GM19238 (cell line): ENCODE measurements around the gene RAPGEF6.
"Not testable (repeated sequence)": the region's sequence is repeated elsewhere in the genome, so short reads cannot be mapped to it uniquely, and the experiment has no call there.

Experiments used
- DNase-seq: peaks from one replicate; pipeline ENCODE4 v3.0.0; 2011; ENCODE audit warnings: low spot score; ENCODE audit not compliant: insufficient read length

The RAPGEF6 gene

GRCh38 chr5:131389096-131389868 is 245.7 kb downstream of the RAPGEF6 start:
- DNase-seq, result no peak

DNA sequence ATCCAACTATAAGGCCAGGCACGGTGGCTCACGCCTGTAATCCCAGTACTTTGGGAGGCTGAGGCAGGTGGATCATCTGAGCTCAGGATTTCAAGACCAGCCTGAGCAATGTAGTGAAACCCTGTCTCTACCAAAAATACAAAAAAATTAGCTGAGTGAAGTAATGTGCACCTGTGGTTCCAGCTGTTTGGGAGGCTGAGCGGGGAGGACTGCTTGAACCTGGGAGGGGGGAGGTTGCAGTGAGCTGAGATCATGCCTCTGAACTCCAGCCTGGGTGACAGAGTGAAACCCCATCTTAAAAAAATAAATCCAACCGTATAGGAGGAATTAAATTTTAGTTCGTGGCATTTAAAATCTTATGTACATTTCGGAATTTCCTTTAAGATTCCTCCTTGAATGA is 247.8 kb downstream of the RAPGEF6 start:
- no peak for DNase-seq

- DNase-seq, result no peak
Observed at GRCh38 chr5:131386779-131387178, 248.2 kb downstream of the RAPGEF6 start.

- no peak for DNase-seq
Observed at GRCh38 chr5:131386124-131386523, 248.9 kb downstream of the RAPGEF6 start.

DNA sequence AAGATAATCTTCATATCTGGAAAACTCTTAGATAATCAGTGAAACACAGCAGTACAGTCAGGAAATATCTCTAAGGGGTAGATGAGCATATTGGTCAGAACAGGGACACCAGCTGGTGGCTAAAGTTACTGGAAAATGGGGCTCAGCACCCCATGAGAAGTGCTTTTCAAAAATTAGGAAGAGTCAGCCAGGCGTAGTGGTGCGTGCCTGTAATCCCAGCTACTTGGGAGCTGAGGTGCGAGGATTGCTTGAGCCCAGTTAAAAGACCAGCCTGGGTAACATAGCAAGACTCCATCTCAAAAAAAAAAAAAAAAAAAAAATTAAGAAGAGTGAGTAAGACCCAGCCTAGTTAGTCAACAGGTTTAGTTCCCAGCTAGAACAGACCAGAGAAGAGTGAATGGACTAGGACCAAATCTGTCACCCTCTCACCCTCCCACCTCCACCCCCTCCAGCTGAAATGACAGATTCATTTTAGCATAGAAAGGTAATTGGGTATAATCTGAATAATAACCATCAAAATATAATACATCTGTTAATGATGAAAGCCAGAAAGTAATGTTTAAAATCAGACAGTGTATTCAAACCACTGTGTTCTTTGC is 250.3 kb downstream of the RAPGEF6 start:
- no peak for DNase-seq

DNA sequence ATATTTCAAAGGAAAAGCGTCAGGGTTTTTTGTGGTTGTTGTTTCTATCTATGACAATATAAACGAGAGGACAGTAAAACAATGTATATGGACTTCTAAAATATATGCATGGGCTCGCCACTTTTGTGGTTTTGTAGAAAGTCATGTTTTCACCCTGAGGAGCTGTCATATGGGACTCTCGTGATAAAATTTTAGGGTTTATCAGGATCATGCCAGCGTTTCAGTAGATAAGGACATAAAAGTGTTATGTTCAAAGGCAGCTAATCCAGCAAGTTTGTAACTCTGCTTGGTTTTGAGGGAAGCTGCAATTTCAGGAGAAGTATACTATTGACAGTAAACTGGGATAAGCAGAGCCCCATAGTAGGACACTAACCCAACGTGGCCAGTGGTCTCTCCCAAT is 250.9 kb downstream of the RAPGEF6 start:
- no peak for DNase-seq

GRCh38 chr5:131382407-131383395 is 252.3 kb downstream of the RAPGEF6 start:
- DNase-seq, result peak; percentile 22

GRCh38 chr5:131381777-131382176 is 253.3 kb downstream of the RAPGEF6 start:
- no peak for DNase-seq

DNA sequence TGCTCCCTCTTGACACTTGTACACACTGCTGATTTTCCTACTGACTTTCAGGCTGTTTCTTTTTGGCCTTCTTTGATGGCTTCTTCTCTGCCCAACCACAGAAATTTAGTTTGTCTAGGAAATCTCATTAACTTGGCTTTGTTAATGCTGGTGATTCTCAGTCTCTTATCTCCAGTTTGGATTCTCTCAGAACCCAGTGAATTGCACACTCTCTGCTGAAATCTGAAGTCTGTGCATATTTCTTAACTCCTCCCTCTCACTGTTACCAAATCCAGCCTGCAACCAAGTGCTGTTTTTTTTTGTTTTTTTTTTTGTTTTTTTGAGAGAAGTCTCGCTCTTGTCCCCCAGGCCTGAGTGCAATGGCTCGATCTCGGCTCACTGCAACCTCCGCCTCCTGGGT is 254.0 kb downstream of the RAPGEF6 start:
- no peak for DNase-seq

- not testable (repeated sequence) for DNase-seq
Observed at GRCh38 chr5:131380238-131380637, 254.8 kb downstream of the RAPGEF6 start.

DNA sequence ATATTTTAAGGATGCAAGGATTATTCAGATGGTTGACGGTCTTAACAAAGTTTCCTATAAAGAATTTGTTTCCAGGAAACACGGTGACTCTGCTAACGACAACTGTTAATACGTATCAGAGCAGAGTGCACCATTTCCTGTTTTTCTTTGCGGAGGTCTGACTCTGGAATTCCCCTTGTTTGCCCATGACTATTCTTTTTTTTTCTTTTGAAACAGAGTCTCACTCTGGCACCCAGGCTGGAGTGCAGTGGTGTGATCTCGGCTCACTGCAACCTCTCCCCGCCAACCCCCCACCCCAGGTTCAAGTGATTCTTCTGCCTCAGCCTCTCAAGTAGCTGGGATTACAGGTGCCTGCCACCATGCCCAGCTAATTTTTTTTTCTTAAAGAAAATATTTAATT is 255.3 kb downstream of the RAPGEF6 start:
- no peak for DNase-seq

GRCh38 chr5:131378721-131379541 is 256.1 kb downstream of the RAPGEF6 start:
- no peak for DNase-seq

GRCh38 chr5:131377785-131378325 is 257.2 kb downstream of the RAPGEF6 start:
- DNase-seq, result no peak

DNA sequence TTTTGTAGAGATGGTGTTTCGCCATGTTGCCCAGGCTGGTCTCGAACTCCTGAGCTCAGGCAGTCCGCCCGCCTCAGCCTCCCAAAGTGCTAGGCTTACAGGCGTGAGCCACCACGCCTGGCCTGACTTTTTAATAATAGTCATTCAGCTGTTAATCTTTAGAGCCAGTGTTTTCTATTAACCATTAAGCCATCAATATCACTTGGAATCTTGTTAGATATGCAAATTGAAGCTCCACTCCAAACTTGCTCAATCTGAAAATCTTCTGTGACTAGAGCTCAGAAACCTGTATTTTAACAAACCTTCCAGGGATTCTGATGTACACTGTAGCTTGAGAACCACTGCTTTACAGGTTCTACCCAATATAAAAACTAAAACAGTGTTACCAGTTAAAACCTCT is 257.7 kb downstream of the RAPGEF6 start:
- DNase-seq, result no peak

GRCh38 chr5:131375351-131375750 is 259.7 kb downstream of the RAPGEF6 start:
- no peak for DNase-seq
